NCI-H345 (cell line): ENCODE data around the gene CD274.

Experiments used
- DNase-seq: peaks from one replicate; lab custom pipeline; 2025; lab: John Stamatoyannopoulos, UW

Gene CD274

GRCh38 chr9:5500441-5501235 lies 50.3 kb downstream of the CD274 start:
- no peak for DNase-seq

GRCh38 chr9:5502553-5502952 lies 52.2 kb downstream of the CD274 start:
- no peak for DNase-seq

GRCh38 chr9:5509573-5509972 lies 59.2 kb downstream of the CD274 start:
- DNase-seq = no peak

- no peak for DNase-seq
These were observed 60.1 kb downstream of the CD274 start, which contains the start of gene PDCD1LG2 for GRCh38 chr9:5510360-5510931. Gene PDCD1LG2 (plus strand): TSS chr9:5510531. CDS start chr9:5522547, 12,016 bp downstream.

- no peak for DNase-seq
These were observed 60.6 kb downstream of the CD274 start for GRCh38 chr9:5510989-5511388.

- DNase-seq = no peak
These were observed 61.1 kb downstream of the CD274 start for GRCh38 chr9:5511476-5511875.

- no peak for DNase-seq
These were observed 61.7 kb downstream of the CD274 start for GRCh38 chr9:5511935-5512580.

- DNase-seq = no peak
These were observed 62.5 kb downstream of the CD274 start for GRCh38 chr9:5512658-5513452.

- no peak for DNase-seq
These were observed 63.7 kb downstream of the CD274 start for GRCh38 chr9:5513966-5514616.

- DNase-seq = no peak
These were observed 64.4 kb downstream of the CD274 start for GRCh38 chr9:5514617-5515260.

- DNase-seq = no peak
These were observed 64.9 kb downstream of the CD274 start for GRCh38 chr9:5515261-5515650.

- no peak for DNase-seq
These were observed 66.3 kb downstream of the CD274 start for GRCh38 chr9:5516453-5517220.

- no peak for DNase-seq
These were observed 68.0 kb downstream of the CD274 start for GRCh38 chr9:5518171-5518936.

GRCh38 chr9:5518937-5519319 lies 68.6 kb downstream of the CD274 start:
- no peak for DNase-seq
